ENCODE measurements around the gene USP51.
A peak's percentile ranks its signal among the peaks of the same experiment; 100 is the strongest.

DNA sequence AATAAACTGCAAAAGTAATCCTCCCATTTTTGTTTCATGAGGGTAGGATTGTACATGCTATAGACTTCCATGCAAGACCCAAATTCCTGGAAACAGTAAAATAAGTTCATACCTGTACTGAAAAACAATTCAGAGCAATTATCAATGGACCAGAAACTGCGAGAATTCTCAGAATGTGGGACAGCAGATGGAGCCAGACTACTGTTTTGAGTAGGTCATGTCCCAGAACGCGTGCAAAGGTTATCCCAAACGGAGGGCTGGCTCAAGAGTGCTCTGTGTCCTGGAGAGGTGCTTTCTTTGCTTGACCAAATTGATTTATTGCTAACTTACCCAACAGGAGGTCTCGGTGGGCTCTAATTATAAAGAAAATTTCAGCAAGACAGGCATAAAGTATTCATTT lies 39.4 kb downstream of the USP51 start:
- TF ChIP-seq, protein P1, sequence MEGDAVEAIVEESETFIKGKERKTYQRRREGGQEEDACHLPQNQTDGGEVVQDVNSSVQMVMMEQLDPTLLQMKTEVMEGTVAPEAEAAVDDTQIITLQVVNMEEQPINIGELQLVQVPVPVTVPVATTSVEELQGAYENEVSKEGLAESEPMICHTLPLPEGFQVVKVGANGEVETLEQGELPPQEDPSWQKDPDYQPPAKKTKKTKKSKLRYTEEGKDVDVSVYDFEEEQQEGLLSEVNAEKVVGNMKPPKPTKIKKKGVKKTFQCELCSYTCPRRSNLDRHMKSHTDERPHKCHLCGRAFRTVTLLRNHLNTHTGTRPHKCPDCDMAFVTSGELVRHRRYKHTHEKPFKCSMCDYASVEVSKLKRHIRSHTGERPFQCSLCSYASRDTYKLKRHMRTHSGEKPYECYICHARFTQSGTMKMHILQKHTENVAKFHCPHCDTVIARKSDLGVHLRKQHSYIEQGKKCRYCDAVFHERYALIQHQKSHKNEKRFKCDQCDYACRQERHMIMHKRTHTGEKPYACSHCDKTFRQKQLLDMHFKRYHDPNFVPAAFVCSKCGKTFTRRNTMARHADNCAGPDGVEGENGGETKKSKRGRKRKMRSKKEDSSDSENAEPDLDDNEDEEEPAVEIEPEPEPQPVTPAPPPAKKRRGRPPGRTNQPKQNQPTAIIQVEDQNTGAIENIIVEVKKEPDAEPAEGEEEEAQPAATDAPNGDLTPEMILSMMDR (conservative IDR thresholded peaks at IDR 0.05 in 1 of 2, IDR thresholded peaks at IDR 0.05 in 1 of 2; ENCODE audit: low read depth in 1 of 2, low read length in 2 of 2) = peak in 1 of 2 donors; percentile 15
- no peak for TF ChIP-seq EZH2 (IDR thresholded peaks at IDR 0.05; ENCODE audit: low read length, missing control alignments)

Measured in fibroblast of lung (primary cell).